HG03521 (cell line): Measurements from ENCODE around the gene PSME1.
"Not testable (repeated sequence)": the region's sequence is repeated elsewhere in the genome, so short reads cannot be mapped to it uniquely, and the experiment has no call there.

Source experiments
- ATAC-seq: cut with Tn5 transposase; IDR thresholded peaks from one replicate; pipeline ENCODE4 v1.9.1; 2021; ENCODE audit warnings: mild to moderate bottlenecking, moderate library complexity; ENCODE audit not compliant: unreplicated experiment

The PSME1 gene

GRCh38 chr14:24103451-24103850 lies 32.5 kb upstream of the PSME1 start:
- no peak for ATAC-seq

- not testable (repeated sequence) for ATAC-seq
These were observed 30.3 kb upstream of the PSME1 start for GRCh38 chr14:24105609-24106239.

- no peak for ATAC-seq
These were observed 29.2 kb upstream of the PSME1 start for GRCh38 chr14:24106672-24107271.

GRCh38 chr14:24108336-24108874 lies 27.6 kb upstream of the PSME1 start:
- no peak for ATAC-seq

GRCh38 chr14:24110060-24110459 lies 25.9 kb upstream of the PSME1 start:
- ATAC-seq, result no peak

GRCh38 chr14:24110523-24110922 lies 25.5 kb upstream of the PSME1 start:
- no peak for ATAC-seq

GRCh38 chr14:24113379-24113800 lies 22.6 kb upstream of the PSME1 start:
- ATAC-seq, result no peak

GRCh38 chr14:24113801-24114531 lies 22.0 kb upstream of the PSME1 start:
- ATAC-seq, result peak; percentile 16

- peak; percentile 78 for ATAC-seq
These were observed 21.2 kb upstream of the PSME1 start, which contains the start of the genes DCAF11 and NRL for GRCh38 chr14:24114532-24115421. DCAF11 (plus strand) TSS chr14:24114777; CDS start chr14:24115595, 818 bp downstream. NRL (minus strand) TSS chr14:24114949; CDS start chr14:24082848, 32,101 bp downstream.

GRCh38 chr14:24115422-24116127 lies 20.4 kb upstream of the PSME1 start:
- no peak for ATAC-seq

GRCh38 chr14:24116128-24116814 lies 19.7 kb upstream of the PSME1 start:
- ATAC-seq, result no peak

- no peak for ATAC-seq
These were observed 18.8 kb upstream of the PSME1 start for GRCh38 chr14:24117179-24117578.

GRCh38 chr14:24119691-24120090 lies 16.3 kb upstream of the PSME1 start:
- ATAC-seq, result no peak

GRCh38 chr14:24121210-24121609 lies 14.8 kb upstream of the PSME1 start:
- no peak for ATAC-seq

GRCh38 chr14:24122416-24122815 lies 13.6 kb upstream of the PSME1 start:
- no peak for ATAC-seq

- no peak for ATAC-seq
These were observed 13.1 kb upstream of the PSME1 start for GRCh38 chr14:24122898-24123297.

- ATAC-seq, result no peak
These were observed 12.3 kb upstream of the PSME1 start for GRCh38 chr14:24123424-24124417.

- no peak for ATAC-seq
These were observed 9.1 kb upstream of the PSME1 start for GRCh38 chr14:24126939-24127338.
